ENCODE measurements around the gene BST2.
A peak's percentile ranks its signal among the peaks of the same experiment; 100 is the strongest.

Gene BST2, protein sequence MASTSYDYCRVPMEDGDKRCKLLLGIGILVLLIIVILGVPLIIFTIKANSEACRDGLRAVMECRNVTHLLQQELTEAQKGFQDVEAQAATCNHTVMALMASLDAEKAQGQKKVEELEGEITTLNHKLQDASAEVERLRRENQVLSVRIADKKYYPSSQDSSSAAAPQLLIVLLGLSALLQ

DNA sequence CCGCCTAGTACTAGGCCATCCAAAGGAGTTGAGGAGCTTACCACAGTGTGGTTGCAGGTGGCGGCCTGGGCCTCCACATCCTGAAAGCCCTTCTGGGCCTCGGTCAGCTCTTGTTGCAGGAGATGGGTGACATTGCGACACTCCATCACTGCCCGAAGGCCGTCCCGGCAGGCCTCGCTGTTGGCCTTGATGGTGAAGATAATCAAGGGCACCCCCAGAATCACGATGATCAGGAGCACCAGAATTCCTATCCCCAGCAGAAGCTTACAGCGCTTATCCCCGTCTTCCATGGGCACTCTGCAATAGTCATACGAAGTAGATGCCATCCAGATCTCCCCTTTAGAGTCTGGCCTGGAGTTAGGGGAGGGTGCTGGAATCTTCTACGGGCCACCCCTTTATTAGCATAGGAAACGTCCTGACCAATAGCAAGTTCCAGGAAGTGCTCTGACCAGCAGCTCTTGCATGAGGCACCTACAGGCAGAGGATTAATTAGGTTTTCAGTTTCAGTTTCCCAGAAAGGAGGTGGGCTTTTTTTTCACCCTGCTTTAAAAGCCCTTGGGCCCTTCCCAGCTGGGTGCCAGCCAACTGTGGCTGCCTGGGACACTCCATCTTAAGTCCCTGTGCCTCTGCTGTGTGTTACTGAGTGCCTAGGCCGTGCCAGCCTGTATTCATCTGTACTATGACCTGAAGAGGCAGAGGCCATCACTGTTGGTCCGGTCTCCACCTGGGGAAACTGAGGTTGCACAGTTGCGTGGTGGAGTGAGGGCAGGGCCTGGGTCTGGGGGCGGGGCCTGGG, at the start of gene BST2:
BST2 (minus strand) TSS at position 381 of the 796 bp plus-strand sequence; CDS start at position 326, 55 bp downstream.
- no peaks in the 10 kb centered on the region for H3K27me3 ChIP-seq (ENCODE audit: control insufficient read depth in 1 of 2, insufficient read depth in 2 of 2, low read length in 2 of 2)
- no peaks in the 10 kb centered on the region for H3K9me3 ChIP-seq (ENCODE audit: low read length)
- peak within 1 kb of the TSS; percentile 72 for H3K27ac ChIP-seq (ENCODE audit: low read depth, low read length)
- H3K4me1 ChIP-seq (ENCODE audit: insufficient read depth, low read length), result peaks cover 8% of the 10 kb centered on the region
- H3K9ac ChIP-seq (ENCODE audit: low read length), result no peak within 1 kb of the TSS
- peak within 1 kb of the TSS; percentile 47 to 53 for H3K4me3 ChIP-seq (ENCODE audit: low read depth in 1 of 2, low read length in 2 of 2)
- no peaks in the 10 kb centered on the region for H3K36me3 ChIP-seq (ENCODE audit: insufficient read depth, low read length)

DNA sequence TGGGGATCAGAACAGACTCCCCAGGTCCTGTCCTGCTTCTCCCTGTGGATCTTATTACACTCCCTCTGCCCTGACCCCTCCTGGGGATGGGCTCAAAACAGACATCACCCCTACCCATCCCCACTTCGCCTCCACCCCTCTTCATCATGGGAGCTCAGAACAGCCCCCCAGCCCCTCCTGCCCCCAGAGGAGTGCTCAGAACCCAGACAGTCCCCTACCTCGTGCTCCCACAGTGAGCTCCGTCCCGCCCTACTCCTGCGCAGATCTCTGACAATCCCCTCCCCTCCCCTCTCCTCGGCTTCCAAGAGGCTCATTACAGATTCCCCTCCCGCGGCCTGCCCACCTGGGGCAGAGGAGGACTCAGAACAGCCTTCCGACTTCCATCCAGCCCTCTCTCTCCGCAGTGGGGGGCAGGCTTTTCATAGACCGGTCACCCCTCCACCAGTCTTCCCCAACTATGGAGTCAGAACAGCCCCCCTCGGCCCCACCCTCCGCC, 49.2 kb upstream of the BST2 start:
- no peaks in the 10 kb centered on the region for H3K9me3 ChIP-seq (ENCODE audit: low read length)
- no peak overlapping the region for H3K4me3 ChIP-seq (ENCODE audit: low read depth in 1 of 2, low read length in 2 of 2)
- H3K36me3 ChIP-seq (ENCODE audit: insufficient read depth, low read length), result no peaks in the 10 kb centered on the region
- peaks cover 7 to 29% of the 10 kb centered on the region in 2 donors for H3K27me3 ChIP-seq (ENCODE audit: control insufficient read depth in 1 of 2, insufficient read depth in 2 of 2, low read length in 2 of 2)
- no peaks in the 10 kb centered on the region for H3K4me1 ChIP-seq (ENCODE audit: insufficient read depth, low read length)
- no peak overlapping the region for H3K9ac ChIP-seq (ENCODE audit: low read length)
- H3K27ac ChIP-seq (ENCODE audit: low read depth, low read length), result no peak overlapping the region

DNA sequence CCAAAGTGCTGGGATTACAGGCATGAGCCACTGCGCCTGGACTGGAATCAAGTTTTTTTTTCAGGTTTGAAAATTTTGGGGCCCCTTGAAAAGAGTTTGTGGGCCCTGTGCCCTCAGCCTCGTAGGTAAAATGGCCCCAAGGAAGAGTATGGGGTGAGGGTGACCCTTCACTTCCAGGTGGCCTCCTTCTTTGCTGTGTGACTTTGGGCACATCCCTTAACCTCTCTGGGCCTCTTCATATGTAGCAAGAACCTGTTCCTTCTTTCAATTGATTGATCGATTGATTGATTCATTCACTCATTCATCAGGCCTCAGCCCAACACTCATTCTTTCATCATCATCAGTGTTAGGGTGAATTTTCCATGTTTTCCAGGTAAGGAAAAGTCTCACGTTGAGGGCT, 46.4 kb upstream of the BST2 start:
- Histone ChIP-seq H3K9me3 (ENCODE audit: low read length) (no peaks in the 10 kb centered on the region), H3K4me1 (ENCODE audit: insufficient read depth, low read length) (no peaks in the 10 kb centered on the region), H3K4me3 (ENCODE audit: low read depth in 1 of 2, low read length in 2 of 2) (no peak overlapping the region), H3K9ac (ENCODE audit: low read length) (no peak overlapping the region), H3K27ac (ENCODE audit: low read depth, low read length) (no peak overlapping the region), H3K27me3 (ENCODE audit: control insufficient read depth in 1 of 2, insufficient read depth in 2 of 2, low read length in 2 of 2) (peaks cover 7 to 23% of the 10 kb centered on the region in 2 donors), H3K36me3 (ENCODE audit: insufficient read depth, low read length) (no peaks in the 10 kb centered on the region)

DNA sequence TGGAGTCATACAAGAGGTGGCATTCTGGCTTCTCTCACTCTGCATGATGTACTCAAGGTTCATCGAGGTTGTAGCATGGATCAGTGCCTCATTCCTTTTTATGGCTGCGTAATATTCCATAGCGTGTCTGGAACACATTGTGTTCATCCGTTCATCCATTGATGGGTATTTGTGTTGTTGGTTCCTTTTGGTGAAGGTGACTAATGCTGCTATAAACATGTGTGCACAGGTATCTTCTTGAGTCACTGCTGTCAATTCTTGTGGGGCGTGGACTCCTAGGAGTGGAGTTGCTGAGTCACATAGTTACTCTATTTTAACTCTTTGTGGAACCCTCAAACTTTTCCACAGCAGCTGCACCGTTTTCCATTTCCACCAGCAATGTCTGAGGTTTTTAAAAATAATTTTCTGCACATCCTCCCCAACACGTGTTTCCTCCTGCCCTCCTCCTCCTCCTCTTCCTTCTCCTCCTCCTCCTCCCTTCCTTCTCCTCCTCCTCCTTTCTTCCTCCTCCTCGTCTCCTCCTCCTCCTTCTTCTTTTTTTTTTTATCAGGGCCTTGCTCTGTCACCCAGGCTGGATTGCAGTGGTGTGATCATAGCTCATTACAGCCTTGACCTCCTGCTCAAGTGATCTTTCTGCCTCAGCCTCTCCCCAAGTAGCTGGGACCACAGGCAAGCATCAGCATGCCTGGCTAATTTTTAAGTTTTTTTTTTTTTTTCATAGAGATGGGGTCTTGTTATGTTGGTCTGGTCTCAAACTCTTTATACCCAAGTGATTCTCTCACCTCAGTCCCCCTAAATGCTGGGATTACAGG, 45.0 kb upstream of the BST2 start:
- Histone ChIP-seq H3K36me3 (ENCODE audit: insufficient read depth, low read length) (no peaks in the 10 kb centered on the region), H3K4me1 (ENCODE audit: insufficient read depth, low read length) (no peaks in the 10 kb centered on the region), H3K9ac (ENCODE audit: low read length) (no peak overlapping the region), H3K27me3 (ENCODE audit: control insufficient read depth in 1 of 2, insufficient read depth in 2 of 2, low read length in 2 of 2) (peaks cover 7 to 10% of the 10 kb centered on the region in 2 donors), H3K27ac (ENCODE audit: low read depth, low read length) (no peak overlapping the region), H3K4me3 (ENCODE audit: low read depth in 1 of 2, low read length in 2 of 2) (no peak overlapping the region), H3K9me3 (ENCODE audit: low read length) (no peaks in the 10 kb centered on the region)

DNA sequence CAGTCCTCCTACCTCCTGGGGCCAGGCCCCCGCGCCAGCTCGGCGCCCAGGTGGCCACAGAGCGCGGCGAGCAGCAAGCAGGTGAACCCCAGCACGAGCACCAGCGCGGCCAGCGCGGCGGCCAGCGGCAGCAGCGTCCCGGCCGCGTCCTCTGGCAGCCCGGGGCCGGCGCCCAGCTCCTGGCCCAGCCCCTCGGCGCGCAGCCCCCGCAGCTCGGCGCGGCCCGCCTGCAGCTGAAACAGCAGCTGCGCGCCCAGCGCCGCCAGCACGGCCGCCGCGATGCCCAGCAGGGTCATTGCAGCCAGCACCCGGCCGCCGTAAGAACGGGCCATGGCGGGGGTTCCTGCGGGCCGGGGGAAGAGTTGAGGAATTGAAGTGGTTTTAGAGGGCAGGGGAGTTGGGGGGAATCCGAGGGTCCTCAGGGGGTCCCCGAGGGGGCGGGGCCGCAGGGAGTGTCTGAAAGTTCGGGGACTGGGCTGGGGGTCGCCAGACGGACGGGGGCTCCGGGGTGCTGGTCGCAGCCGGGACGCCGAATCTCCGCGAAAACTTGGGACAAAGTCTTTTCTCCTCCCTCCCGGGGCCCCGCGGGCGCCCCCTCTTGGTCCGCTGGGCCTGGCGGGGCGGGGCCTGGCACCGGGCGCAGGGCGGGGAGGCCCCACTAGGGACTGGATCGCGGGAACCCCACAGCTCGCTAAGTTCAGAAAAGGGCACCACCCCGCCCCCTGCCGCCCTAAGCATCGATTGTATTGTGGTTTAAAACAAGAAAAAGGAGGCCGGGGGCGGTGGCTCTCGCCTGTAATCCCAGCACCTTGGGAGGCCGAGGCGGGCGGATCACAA, 42.9 kb upstream of the BST2 start, which contains the start of gene TMEM221:
TMEM221 (minus strand) TSS at position 538 of the 837 bp plus-strand sequence; CDS start at position 332, 206 bp downstream.
- Histone ChIP-seq H3K27ac (ENCODE audit: low read depth, low read length) (no peak within 1 kb of the TSS), H3K27me3 (ENCODE audit: control insufficient read depth in 1 of 2, insufficient read depth in 2 of 2, low read length in 2 of 2) (no peaks in the 10 kb centered on the region), H3K9me3 (ENCODE audit: low read length) (no peaks in the 10 kb centered on the region), H3K4me1 (ENCODE audit: insufficient read depth, low read length) (no peaks in the 10 kb centered on the region), H3K4me3 (ENCODE audit: low read depth in 1 of 2, low read length in 2 of 2) (peak within 1 kb of the TSS in 1 of 2 donors; percentile 61), H3K36me3 (ENCODE audit: insufficient read depth, low read length) (no peaks in the 10 kb centered on the region), H3K9ac (ENCODE audit: low read length) (no peak within 1 kb of the TSS)

DNA sequence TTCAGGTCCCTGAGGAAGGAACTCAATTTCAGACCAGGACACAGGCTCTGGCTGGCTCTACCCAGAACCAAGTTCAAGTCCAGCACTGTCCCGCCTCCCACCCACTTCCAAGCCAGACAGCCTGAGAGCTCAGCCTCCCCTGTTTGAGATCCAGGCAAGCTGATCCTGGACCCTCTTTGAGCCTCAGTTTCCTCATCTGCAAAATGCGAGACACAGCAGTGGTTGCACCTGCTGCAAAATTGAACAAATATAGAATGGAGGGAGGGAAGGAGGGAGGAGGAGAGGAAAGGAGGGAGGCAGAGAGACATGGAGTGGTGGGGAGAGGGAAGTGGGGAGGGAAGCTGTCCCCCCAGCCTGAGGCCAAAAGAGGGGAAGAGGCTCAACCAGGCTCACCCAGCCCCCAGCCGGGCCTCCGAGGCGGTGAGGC, 42.3 kb upstream of the BST2 start:
- Histone ChIP-seq H3K4me3 (ENCODE audit: low read depth in 1 of 2, low read length in 2 of 2) (no peak overlapping the region), H3K27me3 (ENCODE audit: control insufficient read depth in 1 of 2, insufficient read depth in 2 of 2, low read length in 2 of 2) (no peaks in the 10 kb centered on the region), H3K36me3 (ENCODE audit: insufficient read depth, low read length) (no peaks in the 10 kb centered on the region), H3K9me3 (ENCODE audit: low read length) (no peaks in the 10 kb centered on the region), H3K27ac (ENCODE audit: low read depth, low read length) (no peak overlapping the region), H3K4me1 (ENCODE audit: insufficient read depth, low read length) (no peaks in the 10 kb centered on the region), H3K9ac (ENCODE audit: low read length) (no peak overlapping the region)

DNA sequence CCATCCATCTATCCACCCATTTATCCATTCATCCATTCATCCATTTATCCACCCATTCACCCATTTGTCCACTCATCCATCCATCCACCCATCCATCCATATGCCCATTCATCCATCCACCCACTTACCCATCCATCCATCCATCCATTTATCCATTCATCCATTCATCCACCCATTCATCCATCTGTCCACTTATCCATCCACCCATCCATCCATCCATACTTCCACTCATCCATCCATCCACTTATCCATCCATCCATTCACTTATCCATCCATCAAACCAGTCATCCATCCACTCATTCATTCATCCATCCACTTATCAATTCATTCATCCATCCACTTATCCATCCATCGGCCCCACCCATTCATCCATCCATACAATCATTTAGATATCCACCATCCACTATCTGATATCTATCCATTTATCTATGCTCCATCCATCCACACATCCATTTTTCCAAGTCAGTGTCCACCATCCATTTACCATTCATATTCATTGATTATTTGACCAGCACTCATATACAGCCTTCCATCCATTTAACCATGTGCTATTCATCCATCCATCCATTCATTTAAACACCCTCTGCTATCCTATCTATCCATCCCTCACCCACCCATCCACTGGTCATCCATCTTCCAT, 40.2 kb upstream of the BST2 start:
- Histone ChIP-seq H3K27ac (ENCODE audit: low read depth, low read length) (no peak overlapping the region), H3K9me3 (ENCODE audit: low read length) (no peaks in the 10 kb centered on the region), H3K27me3 (ENCODE audit: control insufficient read depth in 1 of 2, insufficient read depth in 2 of 2, low read length in 2 of 2) (no peaks in the 10 kb centered on the region), H3K4me3 (ENCODE audit: low read depth in 1 of 2, low read length in 2 of 2) (no peak overlapping the region), H3K36me3 (ENCODE audit: insufficient read depth, low read length) (no peaks in the 10 kb centered on the region), H3K9ac (ENCODE audit: low read length) (no peak overlapping the region), H3K4me1 (ENCODE audit: insufficient read depth, low read length) (no peaks in the 10 kb centered on the region)

DNA sequence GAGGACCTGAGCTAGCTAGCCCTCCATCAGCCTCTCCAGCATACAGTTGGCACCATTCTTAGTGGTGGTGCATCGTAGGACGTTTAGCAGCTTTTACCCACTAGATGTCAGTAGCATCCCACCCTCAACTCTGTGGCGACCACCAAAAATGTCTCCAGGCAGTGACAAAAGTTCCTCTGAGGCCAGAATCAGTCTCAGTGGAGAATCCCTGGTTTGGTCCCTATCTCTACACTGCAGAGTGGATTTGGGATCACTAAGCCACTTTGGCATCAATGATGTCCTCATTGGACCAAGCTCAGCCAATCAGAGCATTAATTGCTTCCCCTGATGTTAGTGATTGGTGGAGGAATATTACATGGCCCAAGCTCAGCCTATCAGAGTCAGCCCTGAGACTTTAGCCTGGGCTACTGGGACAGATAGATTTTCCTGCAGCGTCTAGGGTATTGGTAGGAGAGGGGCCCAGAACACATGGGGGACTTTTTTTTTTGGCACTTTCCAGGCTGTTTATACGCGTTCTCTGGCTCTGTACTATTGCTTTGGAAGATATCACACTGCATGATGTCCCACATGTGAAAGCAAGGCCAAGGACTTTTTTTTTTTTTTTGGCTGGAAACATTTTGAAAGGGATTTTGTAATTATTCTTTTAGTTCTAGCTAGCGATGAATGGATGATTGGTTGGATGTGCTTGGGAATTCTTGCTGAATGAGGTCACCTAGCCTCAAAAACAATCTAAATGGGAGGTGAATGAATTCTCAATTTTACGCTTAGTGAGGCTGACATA, 36.0 kb upstream of the BST2 start:
- H3K27ac ChIP-seq (ENCODE audit: low read depth, low read length), result no peak overlapping the region

DNA sequence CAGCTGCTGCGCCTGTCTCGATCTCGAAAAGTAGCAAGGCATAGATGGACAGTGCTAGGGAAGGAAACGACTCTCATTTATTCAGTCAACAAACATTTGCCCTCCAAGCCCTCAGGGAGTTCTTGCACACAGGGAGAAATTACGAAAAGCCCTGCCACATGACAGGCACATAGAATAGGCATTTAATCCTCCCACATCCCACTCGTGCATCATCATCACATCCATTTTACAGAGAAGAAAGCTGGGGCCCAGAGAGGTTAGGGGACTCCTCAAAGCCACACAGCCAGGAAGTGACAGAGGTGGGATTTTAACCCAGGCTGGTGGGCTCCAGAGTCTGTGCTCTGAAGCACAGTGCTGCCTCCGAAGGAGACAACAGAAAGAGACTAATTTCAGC, 31.4 kb upstream of the BST2 start:
- H3K36me3 ChIP-seq (ENCODE audit: insufficient read depth, low read length), result no peaks in the 10 kb centered on the region
- H3K4me3 ChIP-seq (ENCODE audit: low read depth in 1 of 2, low read length in 2 of 2), result no peak overlapping the region
- no peaks in the 10 kb centered on the region for H3K9me3 ChIP-seq (ENCODE audit: low read length)
- no peaks in the 10 kb centered on the region for H3K27me3 ChIP-seq (ENCODE audit: control insufficient read depth in 1 of 2, insufficient read depth in 2 of 2, low read length in 2 of 2)
- H3K4me1 ChIP-seq (ENCODE audit: insufficient read depth, low read length), result no peaks in the 10 kb centered on the region
- H3K9ac ChIP-seq (ENCODE audit: low read length), result no peak overlapping the region
- H3K27ac ChIP-seq (ENCODE audit: low read depth, low read length), result no peak overlapping the region

More for the DNA sequence above, 36.0 kb upstream of the BST2 start:
- no peaks in the 10 kb centered on the region for H3K4me1 ChIP-seq (ENCODE audit: insufficient read depth, low read length)
- H3K9me3 ChIP-seq (ENCODE audit: low read length), result no peaks in the 10 kb centered on the region
- no peak overlapping the region for H3K4me3 ChIP-seq (ENCODE audit: low read depth in 1 of 2, low read length in 2 of 2)
- H3K36me3 ChIP-seq (ENCODE audit: insufficient read depth, low read length), result no peaks in the 10 kb centered on the region
- H3K27me3 ChIP-seq (ENCODE audit: control insufficient read depth in 1 of 2, insufficient read depth in 2 of 2, low read length in 2 of 2), result no peaks in the 10 kb centered on the region
- H3K9ac ChIP-seq (ENCODE audit: low read length), result no peak overlapping the region

Data from muscle layer of colon (tissue), 2 donors.